ENCODE data around the gene SLC25A28.

GRCh38 chr10:99633832-99634231, 13.6 kb upstream of the SLC25A28 start:
- TF ChIP-seq CTCF (conservative IDR thresholded peaks at IDR 0.05; ENCODE audit: low read length) (no peak), EZH2phosphoT487 (IDR thresholded peaks at IDR 0.05; ENCODE audit: borderline replicate concordance) (no peak)
